Neural progenitor cell (in vitro differentiated cells): ENCODE results near the gene DSC3.

Source experiments
- EZH2 ChIP-seq: fragments of 200-600 bp; sonication (generic); IDR thresholded peaks from 2 replicates; pipeline ENCODE4 v1.6.1; 2017; ENCODE audit warnings: antibody characterized with exemption, mild to moderate bottlenecking, moderate library complexity
- EZH2phosphoT487 ChIP-seq: fragments of 200-600 bp; sonication (generic); IDR thresholded peaks from 2 replicates; pipeline ENCODE4 v1.6.1; 2017; ENCODE audit warnings: antibody characterized with exemption
- TF ChIP-seq, protein P1 (sequence below): fragments of 200-600 bp; sonication (generic); IDR thresholded peaks from 2 replicates; pipeline ENCODE4 v1.5.1; 2017; ENCODE audit warnings: antibody characterized with exemption, mild to moderate bottlenecking

DNA sequence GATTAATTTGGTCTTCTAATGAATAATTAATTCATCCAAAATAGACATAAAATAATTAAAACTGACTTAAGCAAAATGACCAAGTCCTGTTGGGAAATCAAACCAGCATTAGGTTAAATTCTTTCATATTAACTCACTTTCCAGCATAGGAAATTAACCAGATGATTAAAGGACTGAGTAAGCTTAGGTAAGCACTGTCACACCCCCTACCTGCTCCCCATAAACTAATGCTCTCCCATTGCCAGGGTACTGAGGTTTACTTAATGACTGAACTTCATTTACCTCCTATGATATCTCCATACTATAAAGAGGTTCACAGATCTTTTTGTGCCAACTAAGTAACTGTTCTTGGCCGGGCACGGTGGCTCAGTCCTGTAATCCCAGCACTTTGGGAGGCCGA is 46.0 kb upstream of the DSC3 start:
- TF ChIP-seq, protein P1, sequence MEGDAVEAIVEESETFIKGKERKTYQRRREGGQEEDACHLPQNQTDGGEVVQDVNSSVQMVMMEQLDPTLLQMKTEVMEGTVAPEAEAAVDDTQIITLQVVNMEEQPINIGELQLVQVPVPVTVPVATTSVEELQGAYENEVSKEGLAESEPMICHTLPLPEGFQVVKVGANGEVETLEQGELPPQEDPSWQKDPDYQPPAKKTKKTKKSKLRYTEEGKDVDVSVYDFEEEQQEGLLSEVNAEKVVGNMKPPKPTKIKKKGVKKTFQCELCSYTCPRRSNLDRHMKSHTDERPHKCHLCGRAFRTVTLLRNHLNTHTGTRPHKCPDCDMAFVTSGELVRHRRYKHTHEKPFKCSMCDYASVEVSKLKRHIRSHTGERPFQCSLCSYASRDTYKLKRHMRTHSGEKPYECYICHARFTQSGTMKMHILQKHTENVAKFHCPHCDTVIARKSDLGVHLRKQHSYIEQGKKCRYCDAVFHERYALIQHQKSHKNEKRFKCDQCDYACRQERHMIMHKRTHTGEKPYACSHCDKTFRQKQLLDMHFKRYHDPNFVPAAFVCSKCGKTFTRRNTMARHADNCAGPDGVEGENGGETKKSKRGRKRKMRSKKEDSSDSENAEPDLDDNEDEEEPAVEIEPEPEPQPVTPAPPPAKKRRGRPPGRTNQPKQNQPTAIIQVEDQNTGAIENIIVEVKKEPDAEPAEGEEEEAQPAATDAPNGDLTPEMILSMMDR = no peak
- TF ChIP-seq EZH2 = no peak
- TF ChIP-seq EZH2phosphoT487 = no peak
